ENCODE data around the gene PHC1. TPM values are rescaled to one million over a fixed set of nuclear protein-coding genes. Genes with fewer than 3 reads are reported as not detected.

The PHC1 gene
- total RNA-seq, 2 donors from 2014 or later, result 27.0 to 34.5 TPM

GRCh38 chr12:8890313-8891085 lies 23.8 kb upstream of the PHC1 start:
- intact Hi-C loops (cut with DNase I), result loop anchor here (5.0 kb wide), 1 partner anchor 208 kb away; no protein-coding TSS in a partner anchor
- Histone ChIP-seq H3K4me1 (no peaks in the 10 kb centered on the region), H3K4me3 (peak overlapping the region in 1 of 2 donors; percentile 14), H3K9me3 (no peaks in the 10 kb centered on the region), H3K27me3 (no peaks in the 10 kb centered on the region), H3K27ac (no peak overlapping the region), H3K36me3 (replicated peaks in 1 of 2; ENCODE audit: insufficient read depth in 1 of 2, low read depth in 2 of 2) (no peaks in the 10 kb centered on the region)
- DNase-seq (peak; percentile 27 to 55 (median 42)), ATAC-seq (peak; percentile 71)
- WGBS, 2 donors, result 26 to 27% methylated on average over 14 of the region's 14 CpGs
- TF ChIP-seq POLR2A (IDR thresholded peaks at IDR 0.05) (no peak), CTCF (IDR thresholded peaks at IDR 0.05) (peak; percentile 66 to 87 (median 80))

- Histone ChIP-seq H3K9me3 (no peaks in the 10 kb centered on the region), H3K4me3 (no peak overlapping the region), H3K27me3 (no peaks in the 10 kb centered on the region), H3K36me3 (replicated peaks in 1 of 2; ENCODE audit: insufficient read depth in 1 of 2, low read depth in 2 of 2) (no peaks in the 10 kb centered on the region), H3K27ac (no peak overlapping the region), H3K4me1 (no peaks in the 10 kb centered on the region)
- WGBS, 2 donors, result 97 to 100% methylated on average over 3 of the region's 3 CpGs
- no peak for ATAC-seq
- DNase-seq, result no peak
- no peak for TF ChIP-seq CTCF (IDR thresholded peaks at IDR 0.05)
- TF ChIP-seq POLR2A (IDR thresholded peaks at IDR 0.05), result no peak
- intact Hi-C loops (cut with DNase I), result loop anchor here (5.0 kb wide), 1 partner anchor 210 kb away; no protein-coding TSS in a partner anchor
Measured at GRCh38 chr12:8891976-8892375, 22.3 kb upstream of the PHC1 start.

GRCh38 chr12:8894378-8894777 lies 19.9 kb upstream of the PHC1 start:
- H3K36me3 ChIP-seq (replicated peaks in 1 of 2; ENCODE audit: insufficient read depth in 1 of 2, low read depth in 2 of 2), result no peaks in the 10 kb centered on the region

GRCh38 chr12:8894986-8895385 lies 19.3 kb upstream of the PHC1 start:
- WGBS, 2 donors, result 48 to 56% methylated on average over 1 of the region's 1 CpG
- DNase-seq (no peak), ATAC-seq (no peak)
- H3K4me1 ChIP-seq, result no peaks in the 10 kb centered on the region
- no peak overlapping the region for H3K27ac ChIP-seq
- H3K36me3 ChIP-seq (replicated peaks in 1 of 2; ENCODE audit: insufficient read depth in 1 of 2, low read depth in 2 of 2), result no peaks in the 10 kb centered on the region
- no peak overlapping the region for H3K4me3 ChIP-seq
- H3K27me3 ChIP-seq, result no peaks in the 10 kb centered on the region
- TF ChIP-seq POLR2A (IDR thresholded peaks at IDR 0.05), result no peak
- no peaks in the 10 kb centered on the region for H3K9me3 ChIP-seq
- intact Hi-C loops (cut with DNase I), result loop anchor here (5.0 kb wide), 1 partner anchor 213 kb away; no protein-coding TSS in a partner anchor

More at GRCh38 chr12:8894378-8894777, 19.9 kb upstream of the PHC1 start:
- Histone ChIP-seq H3K9me3 (no peaks in the 10 kb centered on the region), H3K27ac (no peak overlapping the region), H3K4me3 (no peak overlapping the region), H3K27me3 (no peaks in the 10 kb centered on the region), H3K4me1 (no peaks in the 10 kb centered on the region)
- no peak for ATAC-seq
- no peak for TF ChIP-seq POLR2A (IDR thresholded peaks at IDR 0.05)
- no peak for TF ChIP-seq CTCF (IDR thresholded peaks at IDR 0.05)
- no peak for DNase-seq
- intact Hi-C loops (cut with DNase I), result loop anchor here (5.0 kb wide), 1 partner anchor 212 kb away; no protein-coding TSS in a partner anchor

- no peaks in the 10 kb centered on the region for H3K4me1 ChIP-seq
- no peaks in the 10 kb centered on the region for H3K9me3 ChIP-seq
- DNase-seq, result no peak
- ATAC-seq, result no peak
- H3K27ac ChIP-seq, result no peak overlapping the region
- intact Hi-C loops (cut with DNase I), result no loop called here
- no peak for TF ChIP-seq CTCF (IDR thresholded peaks at IDR 0.05)
- TF ChIP-seq POLR2A (IDR thresholded peaks at IDR 0.05), result no peak
- 83 to 89% methylated on average over 7 of the region's 7 CpGs for WGBS, 2 donors
- H3K27me3 ChIP-seq, result no peaks in the 10 kb centered on the region
- no peaks in the 10 kb centered on the region for H3K36me3 ChIP-seq (replicated peaks in 1 of 2; ENCODE audit: insufficient read depth in 1 of 2, low read depth in 2 of 2)
- H3K4me3 ChIP-seq, result no peak overlapping the region
Measured at GRCh38 chr12:8897081-8897480, 17.2 kb upstream of the PHC1 start.

Data from body of pancreas (tissue), 4 donors.